IMR-90 (cell line): Measurements from ENCODE around the gene CCDC120.

Experiments used
- CEBPB ChIP-seq: IDR thresholded peaks from 2 replicates; pipeline ENCODE4 v1.6.1; 2012; ENCODE audit warnings: low read depth, low read length, improper control_type of control experiment
- CHD1 ChIP-seq: IDR thresholded peaks from 2 replicates; pipeline ENCODE4 v1.6.1; 2012; ENCODE audit warnings: low read depth, low read length, improper control_type of control experiment
- FOS ChIP-seq: fragments of 150-350 bp; IDR thresholded peaks from 2 replicates; pipeline ENCODE4 v1.6.1; 2016; ENCODE audit warnings: low read depth, low read length
- MXI1 ChIP-seq: IDR thresholded peaks from 2 replicates; pipeline ENCODE4 v1.6.1; 2012; ENCODE audit warnings: low read depth, mild to moderate bottlenecking, low read length, moderate library complexity, borderline replicate concordance
- NFE2L2 ChIP-seq: fragments of 150-350 bp; IDR thresholded peaks from 2 replicates; pipeline ENCODE4 v1.6.1; 2016; ENCODE audit warnings: low read depth, mild to moderate bottlenecking, low read length
- POLR2A ChIP-seq: IDR thresholded peaks from 2 replicates; pipeline ENCODE4 v1.6.1; 2012; ENCODE audit warnings: mild to moderate bottlenecking, low read depth, low read length
- RAD21 ChIP-seq: IDR thresholded peaks from 2 replicates; pipeline ENCODE4 v1.6.1; 2012; ENCODE audit warnings: low read length, improper control_type of control experiment
- RCOR1 ChIP-seq: IDR thresholded peaks from 2 replicates; pipeline ENCODE4 v1.6.1; 2012; ENCODE audit warnings: mild to moderate bottlenecking, low read length, improper control_type of control experiment; ENCODE audit not compliant: insufficient replicate concordance
- RFX5 ChIP-seq: IDR thresholded peaks from 2 replicates; pipeline ENCODE4 v1.8.0; 2012; ENCODE audit warnings: low read depth, mild to moderate bottlenecking, low read length, moderate library complexity
- SMC3 ChIP-seq: fragments of 150-350 bp; IDR thresholded peaks from 2 replicates; pipeline ENCODE4 v1.6.1; 2016; ENCODE audit warnings: low read depth, mild to moderate bottlenecking, antibody characterized with exemption, low read length, moderate library complexity
- TF ChIP-seq, protein P1 (sequence below): conservative IDR thresholded peaks from 2 replicates; pipeline ENCODE4 v1.5.1; 2012; ENCODE audit warnings: mild to moderate bottlenecking, low read depth, low read length, improper control_type of control experiment
- TF ChIP-seq, protein P2 (sequence below): fragments of 150-350 bp; IDR thresholded peaks from 2 replicates; pipeline ENCODE4 v1.6.1; 2017; ENCODE audit warnings: mild to moderate bottlenecking, antibody characterized with exemption, low read length, low read depth

DNA sequence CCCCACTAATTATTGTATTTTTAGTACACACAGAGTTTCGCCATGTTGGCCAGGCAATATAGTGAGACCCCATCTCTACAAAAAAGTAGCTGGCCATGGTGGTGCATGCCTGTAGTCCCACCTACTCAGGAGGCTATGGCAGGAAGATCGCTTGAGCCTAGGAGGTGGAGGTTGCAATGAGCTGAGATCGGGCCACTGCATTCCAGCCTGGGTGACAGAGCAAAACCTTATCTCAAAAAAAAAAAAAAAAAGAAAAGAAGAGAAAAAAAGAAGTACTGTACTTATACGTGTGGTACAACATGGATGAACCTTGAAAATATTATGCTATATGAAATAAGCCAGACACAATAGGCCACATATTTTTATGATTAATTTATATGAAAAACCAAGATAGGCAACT, 30.8 kb downstream of the CCDC120 start:
- no peak for TF ChIP-seq SMC3
- TF ChIP-seq RCOR1 = no peak
- TF ChIP-seq, protein P1, sequence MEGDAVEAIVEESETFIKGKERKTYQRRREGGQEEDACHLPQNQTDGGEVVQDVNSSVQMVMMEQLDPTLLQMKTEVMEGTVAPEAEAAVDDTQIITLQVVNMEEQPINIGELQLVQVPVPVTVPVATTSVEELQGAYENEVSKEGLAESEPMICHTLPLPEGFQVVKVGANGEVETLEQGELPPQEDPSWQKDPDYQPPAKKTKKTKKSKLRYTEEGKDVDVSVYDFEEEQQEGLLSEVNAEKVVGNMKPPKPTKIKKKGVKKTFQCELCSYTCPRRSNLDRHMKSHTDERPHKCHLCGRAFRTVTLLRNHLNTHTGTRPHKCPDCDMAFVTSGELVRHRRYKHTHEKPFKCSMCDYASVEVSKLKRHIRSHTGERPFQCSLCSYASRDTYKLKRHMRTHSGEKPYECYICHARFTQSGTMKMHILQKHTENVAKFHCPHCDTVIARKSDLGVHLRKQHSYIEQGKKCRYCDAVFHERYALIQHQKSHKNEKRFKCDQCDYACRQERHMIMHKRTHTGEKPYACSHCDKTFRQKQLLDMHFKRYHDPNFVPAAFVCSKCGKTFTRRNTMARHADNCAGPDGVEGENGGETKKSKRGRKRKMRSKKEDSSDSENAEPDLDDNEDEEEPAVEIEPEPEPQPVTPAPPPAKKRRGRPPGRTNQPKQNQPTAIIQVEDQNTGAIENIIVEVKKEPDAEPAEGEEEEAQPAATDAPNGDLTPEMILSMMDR = no peak
- no peak for TF ChIP-seq RAD21
- no peak for TF ChIP-seq CEBPB
- no peak for TF ChIP-seq POLR2A
- TF ChIP-seq CHD1 = no peak
- TF ChIP-seq RFX5 = no peak
- TF ChIP-seq, protein P2, sequence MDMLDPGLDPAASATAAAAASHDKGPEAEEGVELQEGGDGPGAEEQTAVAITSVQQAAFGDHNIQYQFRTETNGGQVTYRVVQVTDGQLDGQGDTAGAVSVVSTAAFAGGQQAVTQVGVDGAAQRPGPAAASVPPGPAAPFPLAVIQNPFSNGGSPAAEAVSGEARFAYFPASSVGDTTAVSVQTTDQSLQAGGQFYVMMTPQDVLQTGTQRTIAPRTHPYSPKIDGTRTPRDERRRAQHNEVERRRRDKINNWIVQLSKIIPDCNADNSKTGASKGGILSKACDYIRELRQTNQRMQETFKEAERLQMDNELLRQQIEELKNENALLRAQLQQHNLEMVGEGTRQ = no peak
- no peak for TF ChIP-seq FOS
- TF ChIP-seq MXI1 = no peak
- no peak for TF ChIP-seq NFE2L2
